ENCODE data around the gene CDH23.
A peak's percentile ranks its signal among the peaks of the same experiment; 100 is the strongest.

The CDH23 gene

GRCh38 chr10:71604324-71605018 lies 207.8 kb downstream of the CDH23 start:
- DNase-seq (ENCODE audit: low read depth in 2 of 2) = no peak

GRCh38 chr10:71605263-71605962 lies 208.7 kb downstream of the CDH23 start:
- no peak for DNase-seq (ENCODE audit: low read depth in 2 of 2)

GRCh38 chr10:71606257-71607081 lies 209.7 kb downstream of the CDH23 start:
- DNase-seq (ENCODE audit: low read depth in 2 of 2) = no peak

- no peak for DNase-seq (ENCODE audit: low read depth in 2 of 2)
These were observed 210.3 kb downstream of the CDH23 start for GRCh38 chr10:71607082-71607443.

- DNase-seq (ENCODE audit: low read depth in 2 of 2) = peak; percentile 54 to 64
These were observed 212.4 kb downstream of the CDH23 start for GRCh38 chr10:71608819-71609768.

- DNase-seq (ENCODE audit: low read depth in 2 of 2) = no peak
These were observed 213.9 kb downstream of the CDH23 start for GRCh38 chr10:71610651-71611050.

GRCh38 chr10:71611131-71611530 lies 214.4 kb downstream of the CDH23 start:
- DNase-seq (ENCODE audit: low read depth in 2 of 2) = no peak

- DNase-seq (ENCODE audit: low read depth in 2 of 2) = no peak
These were observed 215.1 kb downstream of the CDH23 start for GRCh38 chr10:71611709-71612422.

- DNase-seq (ENCODE audit: low read depth in 2 of 2) = no peak
These were observed 216.6 kb downstream of the CDH23 start for GRCh38 chr10:71613261-71613777.

- DNase-seq (ENCODE audit: low read depth in 2 of 2) = no peak
These were observed 217.2 kb downstream of the CDH23 start for GRCh38 chr10:71613877-71614276.

GRCh38 chr10:71614946-71615345 lies 218.2 kb downstream of the CDH23 start:
- no peak for DNase-seq (ENCODE audit: low read depth in 2 of 2)

- no peak for DNase-seq (ENCODE audit: low read depth in 2 of 2)
These were observed 219.0 kb downstream of the CDH23 start for GRCh38 chr10:71615538-71616329.

GRCh38 chr10:71616817-71617654 lies 220.3 kb downstream of the CDH23 start:
- no peak for DNase-seq (ENCODE audit: low read depth in 2 of 2)

GRCh38 chr10:71618176-71618575 lies 221.5 kb downstream of the CDH23 start:
- DNase-seq (ENCODE audit: low read depth in 2 of 2) = no peak

GRCh38 chr10:71618598-71618997 lies 221.9 kb downstream of the CDH23 start:
- no peak for DNase-seq (ENCODE audit: low read depth in 2 of 2)

- no peak for DNase-seq (ENCODE audit: low read depth in 2 of 2)
These were observed 223.9 kb downstream of the CDH23 start for GRCh38 chr10:71620642-71621041.

- DNase-seq (ENCODE audit: low read depth in 2 of 2) = no peak
These were observed 224.8 kb downstream of the CDH23 start for GRCh38 chr10:71621231-71622153.

- no peak for DNase-seq (ENCODE audit: low read depth in 2 of 2)
These were observed 225.4 kb downstream of the CDH23 start for GRCh38 chr10:71622154-71622526.

Measured in stimulated activated CD8-positive, alpha-beta memory T cell treated with anti-CD3 and anti-CD28 coated beads, Interleukin-2, amount 100 ng/mL, for 48 hours (primary cell).